Brain microvascular endothelial cell (primary cell): ENCODE data around the gene GSG1L.

ENCODE experiments used
- DNase-seq: peaks from one replicate; pipeline ENCODE4 v3.0.0-alpha.2; 2020
- H3K27ac ChIP-seq: fragments of 250-450 bp; sonication (Bioruptor Pico); 2 replicates; pipeline ENCODE4 v1.5.1; 2020; ENCODE audit warnings: mild to moderate bottlenecking, moderate library complexity
- H3K27me3 ChIP-seq: fragments of 250-450 bp; sonication (Bioruptor Pico); replicated peaks from 2 replicates; pipeline ENCODE4 v1.5.1; 2020; ENCODE audit warnings: mild to moderate bottlenecking
- H3K36me3 ChIP-seq: fragments of 250-450 bp; sonication (Bioruptor Pico); replicated peaks from 2 replicates; pipeline ENCODE4 v1.5.1; 2020; ENCODE audit warnings: mild to moderate bottlenecking
- H3K4me3 ChIP-seq: 2 replicates; pipeline ENCODE4 v1.5.1; 2011; ENCODE audit warnings: low read depth, mild to moderate bottlenecking, control low read depth, low read length, moderate library complexity
- CTCF ChIP-seq: IDR thresholded peaks from 2 replicates; pipeline ENCODE4 v1.5.1; 2011; ENCODE audit warnings: low read depth, mild to moderate bottlenecking, moderate library complexity, low read length, control low read depth, inconsistent platforms; ENCODE audit errors: missing control alignments
- in situ Hi-C: cut with HindIII; loops from 2 replicates; pipeline ENCODE4 v1.10.0; 2017; ENCODE audit warnings: low sequenced_read_pairs, low pct_ligation_motif_present

The GSG1L gene

GRCh38 chr16:27852116-27852515, 211.4 kb downstream of the GSG1L start:
- no peak for TF ChIP-seq CTCF

GRCh38 chr16:27851586-27851985, 211.9 kb downstream of the GSG1L start:
- Histone ChIP-seq H3K27ac (no peak overlapping the region), H3K36me3 (no peaks in the 10 kb centered on the region), H3K4me3 (no peak overlapping the region), H3K27me3 (peaks cover 15% of the 10 kb centered on the region)
- DNase-seq, result no peak
- TF ChIP-seq CTCF, result no peak
- in situ Hi-C loops, result no loop called here

More at GRCh38 chr16:27852116-27852515, 211.4 kb downstream of the GSG1L start:
- peaks cover 15% of the 10 kb centered on the region for H3K27me3 ChIP-seq
- no peak for DNase-seq
- no peaks in the 10 kb centered on the region for H3K36me3 ChIP-seq
- in situ Hi-C loops, result no loop called here
- no peak overlapping the region for H3K27ac ChIP-seq
- no peak overlapping the region for H3K4me3 ChIP-seq

- Histone ChIP-seq H3K4me3 (no peak overlapping the region), H3K36me3 (no peaks in the 10 kb centered on the region), H3K27me3 (peaks cover 15% of the 10 kb centered on the region), H3K27ac (no peak overlapping the region)
- no peak for TF ChIP-seq CTCF
- in situ Hi-C loops, result no loop called here
- DNase-seq, result no peak
Measured at GRCh38 chr16:27849621-27850020, 213.9 kb downstream of the GSG1L start.

GRCh38 chr16:27847030-27847550, 216.4 kb downstream of the GSG1L start:
- H3K27ac ChIP-seq, result no peak overlapping the region
- TF ChIP-seq CTCF, result no peak
- in situ Hi-C loops, result no loop called here
- no peaks in the 10 kb centered on the region for H3K36me3 ChIP-seq
- DNase-seq, result no peak
- H3K4me3 ChIP-seq, result no peak overlapping the region
- H3K27me3 ChIP-seq, result peaks cover 4% of the 10 kb centered on the region

- in situ Hi-C loops, result no loop called here
- DNase-seq, result no peak
- TF ChIP-seq CTCF, result no peak
Measured at GRCh38 chr16:27844826-27845225, 218.7 kb downstream of the GSG1L start.

GRCh38 chr16:27843800-27844199, 219.7 kb downstream of the GSG1L start:
- DNase-seq, result no peak
- TF ChIP-seq CTCF, result no peak
- Histone ChIP-seq H3K27me3 (peaks cover 4% of the 10 kb centered on the region), H3K27ac (no peak overlapping the region), H3K36me3 (no peaks in the 10 kb centered on the region), H3K4me3 (no peak overlapping the region)
- in situ Hi-C loops, result no loop called here

More at GRCh38 chr16:27844826-27845225, 218.7 kb downstream of the GSG1L start:
- peaks cover 4% of the 10 kb centered on the region for H3K27me3 ChIP-seq
- H3K27ac ChIP-seq, result no peak overlapping the region
- H3K4me3 ChIP-seq, result no peak overlapping the region
- no peaks in the 10 kb centered on the region for H3K36me3 ChIP-seq
